Hematopoietic multipotent progenitor cell treated with erythropoietin and hydrocortisone succinate and interleukin-3 and kit ligand, for 15 days (in vitro differentiated cells): ENCODE results near the gene ZNF813.
"Not testable (repeated sequence)": the region's sequence is repeated elsewhere in the genome, so short reads cannot be mapped to it uniquely, and the experiment has no call there.

Experiments
- DNase-seq: peaks from one replicate; pipeline ENCODE4 v3.0.0-alpha.2; 2015; ENCODE audit warnings: low spot score

Gene ZNF813

GRCh38 chr19:53483751-53484150, 16.2 kb downstream of the ZNF813 start:
- DNase-seq: not testable (repeated sequence)

- no peak for DNase-seq
Observed at GRCh38 chr19:53485046-53486004, 17.8 kb downstream of the ZNF813 start.

GRCh38 chr19:53492153-53492552, 24.6 kb downstream of the ZNF813 start:
- DNase-seq: no peak

GRCh38 chr19:53497311-53498023, 29.9 kb downstream of the ZNF813 start:
- not testable (repeated sequence) for DNase-seq

- not testable (repeated sequence) for DNase-seq
Observed at GRCh38 chr19:53498024-53498395, 30.5 kb downstream of the ZNF813 start.

GRCh38 chr19:53503151-53503550, 35.6 kb downstream of the ZNF813 start:
- not testable (repeated sequence) for DNase-seq

GRCh38 chr19:53503671-53504364, 36.3 kb downstream of the ZNF813 start:
- DNase-seq: not testable (repeated sequence)

GRCh38 chr19:53504365-53504703, 36.8 kb downstream of the ZNF813 start:
- not testable (repeated sequence) for DNase-seq

GRCh38 chr19:53504885-53505284, 37.4 kb downstream of the ZNF813 start:
- DNase-seq: no peak

- no peak for DNase-seq
Observed at GRCh38 chr19:53506728-53507127, 39.2 kb downstream of the ZNF813 start.

GRCh38 chr19:53507523-53508442, 40.2 kb downstream of the ZNF813 start:
- DNase-seq: no peak

GRCh38 chr19:53509443-53509842, 41.9 kb downstream of the ZNF813 start:
- DNase-seq: no peak

- no peak for DNase-seq
Observed at GRCh38 chr19:53509845-53510244, 42.3 kb downstream of the ZNF813 start.

- DNase-seq: no peak
Observed at GRCh38 chr19:53511357-53511756, 43.8 kb downstream of the ZNF813 start.

- DNase-seq: no peak
Observed at GRCh38 chr19:53511933-53512374, 44.4 kb downstream of the ZNF813 start.

- not testable (repeated sequence) for DNase-seq
Observed at GRCh38 chr19:53515047-53515446, 47.5 kb downstream of the ZNF813 start.

- DNase-seq: no peak
Observed at GRCh38 chr19:53517114-53517741, 49.7 kb downstream of the ZNF813 start.

- no peak for DNase-seq
Observed at GRCh38 chr19:53518121-53518520, 50.6 kb downstream of the ZNF813 start.

- no peak for DNase-seq
Observed at GRCh38 chr19:53518716-53519115, 51.2 kb downstream of the ZNF813 start.

GRCh38 chr19:53519446-53519845, 51.9 kb downstream of the ZNF813 start:
- DNase-seq: no peak

GRCh38 chr19:53520163-53520546, 52.6 kb downstream of the ZNF813 start:
- DNase-seq: no peak
